COLO668 (cell line): Measurements from ENCODE around the gene PRMT9.

Experiments used
- DNase-seq: peaks from one replicate; lab custom pipeline; 2025; ENCODE audit not compliant: unreplicated experiment; lab: John Stamatoyannopoulos, UW

PRMT9 gene

GRCh38 chr4:147683717-147684700 is at the start of gene PRMT9:
Gene PRMT9 (minus strand): TSS chr4:147684163. CDS start chr4:147683987, 176 bp downstream.
- DNase-seq, result peak; percentile 92

GRCh38 chr4:147732518-147733235 is 48.7 kb upstream of the PRMT9 start:
- peak; percentile 70 for DNase-seq

- DNase-seq, result peak; percentile 82
Observed at GRCh38 chr4:147731580-147732517, 47.9 kb upstream of the PRMT9 start, which contains the start of gene ARHGAP10. Gene ARHGAP10 (plus strand): TSS chr4:147732088. CDS start chr4:147732302, 214 bp downstream.

GRCh38 chr4:147730333-147730732 is 46.4 kb upstream of the PRMT9 start:
- DNase-seq, result no peak

GRCh38 chr4:147727476-147728028 is 43.6 kb upstream of the PRMT9 start:
- DNase-seq, result no peak

- no peak for DNase-seq
Observed at GRCh38 chr4:147725673-147726072, 41.7 kb upstream of the PRMT9 start.

- DNase-seq, result no peak
Observed at GRCh38 chr4:147724468-147725201, 40.7 kb upstream of the PRMT9 start.

GRCh38 chr4:147723326-147723725 is 39.4 kb upstream of the PRMT9 start:
- DNase-seq, result no peak

- DNase-seq, result no peak
Observed at GRCh38 chr4:147717878-147718277, 33.9 kb upstream of the PRMT9 start.

GRCh38 chr4:147714575-147715401 is 30.8 kb upstream of the PRMT9 start:
- no peak for DNase-seq

- DNase-seq, result no peak
Observed at GRCh38 chr4:147709999-147710398, 26.0 kb upstream of the PRMT9 start.

- DNase-seq, result peak; percentile 27
Observed at GRCh38 chr4:147707892-147708672, 24.1 kb upstream of the PRMT9 start.

GRCh38 chr4:147704846-147705245 is 20.9 kb upstream of the PRMT9 start:
- DNase-seq, result no peak

- DNase-seq, result no peak
Observed at GRCh38 chr4:147696866-147697265, 12.9 kb upstream of the PRMT9 start.

- no peak for DNase-seq
Observed at GRCh38 chr4:147693218-147693617, 9.3 kb upstream of the PRMT9 start.

- DNase-seq, result no peak
Observed at GRCh38 chr4:147691820-147692219, 7.9 kb upstream of the PRMT9 start.

- no peak for DNase-seq
Observed at GRCh38 chr4:147689067-147689466, 5.1 kb upstream of the PRMT9 start.

- peak; percentile 6 for DNase-seq
Observed at GRCh38 chr4:147683188-147683591, 773 bp downstream of the PRMT9 start.
